A673 (cell line): ENCODE results near the gene PRKD1. TPM values are rescaled to one million over a fixed set of nuclear protein-coding genes. Genes with fewer than 3 reads are reported as not detected.

ENCODE experiments used
- BruUV-seq: library from RNA; stranded (reverse); fragments of 400-500 nt; replicated peaks from 2 replicates; lab custom pipeline; 2021; lab: Mats Ljungman, UMichigan
- CTCF ChIA-PET: fragments of 300-600 bp; sonication (Branson Sonifier 250); formaldehyde crosslinking; loops from one replicate; lab custom pipeline; 2022; ENCODE audit warnings: antibody characterized with exemption; lab: Charles Lee
- POLR2A ChIA-PET: fragments of 300-600 bp; sonication (Branson Sonifier 250); formaldehyde crosslinking; loops from one replicate; lab custom pipeline; 2022; ENCODE audit warnings: antibody characterized with exemption; ENCODE audit not compliant: low non-redundant PET; lab: Charles Lee
- DNase-seq: peaks from one replicate; pipeline ENCODE4 v3.0.0-alpha.2; 2015; ENCODE audit warnings: low spot score
- H3K27ac ChIP-seq: fragments of 200-600 bp; sonication (generic); 2 replicates; pipeline ENCODE4 v1.5.1; 2016; ENCODE audit warnings: mixed run types, low read depth, mild to moderate bottlenecking, mixed read lengths, antibody characterized with exemption, low read length; ENCODE audit not compliant: poor library complexity, severe bottlenecking
- H3K27me3 ChIP-seq: fragments of 200-600 bp; sonication (generic); replicated peaks from 2 replicates; pipeline ENCODE4 v1.6.1; 2017; ENCODE audit warnings: mixed run types, low read depth, mild to moderate bottlenecking, mixed read lengths, antibody characterized with exemption, low read length; ENCODE audit not compliant: insufficient read depth, poor library complexity
- H3K36me3 ChIP-seq: fragments of 200-600 bp; sonication (generic); 2 replicates; pipeline ENCODE4 v1.6.1; 2016; ENCODE audit warnings: mixed run types, mild to moderate bottlenecking, mixed read lengths, antibody characterized with exemption, low read length; ENCODE audit not compliant: insufficient read depth, poor library complexity, severe bottlenecking
- H3K4me1 ChIP-seq: fragments of 200-600 bp; sonication (generic); 2 replicates; pipeline ENCODE4 v1.6.1; 2017; ENCODE audit warnings: mixed run types, mild to moderate bottlenecking, mixed read lengths, antibody characterized with exemption, low read length; ENCODE audit not compliant: insufficient read depth, poor library complexity, severe bottlenecking
- H3K4me3 ChIP-seq: fragments of 200-600 bp; sonication (generic); 2 replicates; pipeline ENCODE4 v1.5.1; 2016; ENCODE audit warnings: low read depth, mixed run types, mild to moderate bottlenecking, mixed read lengths, low read length; ENCODE audit not compliant: poor library complexity, severe bottlenecking
- H3K9me3 ChIP-seq: fragments of 200-600 bp; sonication (generic); 2 replicates; pipeline ENCODE4 v1.6.1; 2016; ENCODE audit warnings: mixed run types, low read depth, mild to moderate bottlenecking, mixed read lengths, antibody characterized with exemption, low read length; ENCODE audit not compliant: poor library complexity, severe bottlenecking
- EZH2 ChIP-seq: fragments of 200-600 bp; sonication (generic); IDR thresholded peaks from 2 replicates; pipeline ENCODE4 v1.6.1; 2017; ENCODE audit warnings: borderline replicate concordance, low read depth, mild to moderate bottlenecking, mixed read lengths, antibody characterized with exemption, low read length; ENCODE audit not compliant: poor library complexity, severe bottlenecking
- intact Hi-C: fragments of 100-400 bp; cut with micrococcal nuclease; formaldehyde crosslinking; loops from one replicate; pipeline ENCODE4 v1.10.0; 2022; ENCODE audit not compliant: unreplicated experiment
- total RNA-seq: library from RNA; stranded (reverse); gene quantifications from 2 replicates; pipeline ENCODE4 v1.2.3, GENCODE V29; 2021
- TF ChIP-seq, protein P1 (sequence below): fragments of 300-800, 200-600 bp; sonication (generic); conservative IDR thresholded peaks from 2 replicates; pipeline ENCODE4 v1.5.1; 2017; ENCODE audit warnings: low read depth, mild to moderate bottlenecking, antibody characterized with exemption, low read length, moderate library complexity, mixed read lengths

Gene PRKD1
- total RNA-seq, 1 experiment from 2014 or later = 45.7 TPM

DNA sequence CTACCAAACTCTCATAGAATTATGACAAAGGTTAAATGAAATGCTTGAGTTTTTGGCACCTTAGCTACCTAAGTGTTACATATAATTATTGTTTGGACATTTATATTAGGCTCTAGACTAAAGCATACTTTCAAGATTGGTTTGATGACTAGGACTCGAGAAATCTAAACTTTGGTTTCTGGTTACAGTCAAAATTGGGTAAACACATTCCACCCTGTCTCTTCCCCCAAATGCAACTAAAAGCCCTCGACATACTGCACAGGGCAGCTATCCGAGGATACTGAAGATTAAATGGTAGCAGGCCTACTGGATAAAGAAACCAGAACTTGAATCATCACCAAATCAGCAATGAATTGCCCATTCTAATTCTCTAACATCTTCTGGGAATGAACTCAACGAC lies 369.1 kb downstream of the PRKD1 start:
- TF ChIP-seq, protein P1, sequence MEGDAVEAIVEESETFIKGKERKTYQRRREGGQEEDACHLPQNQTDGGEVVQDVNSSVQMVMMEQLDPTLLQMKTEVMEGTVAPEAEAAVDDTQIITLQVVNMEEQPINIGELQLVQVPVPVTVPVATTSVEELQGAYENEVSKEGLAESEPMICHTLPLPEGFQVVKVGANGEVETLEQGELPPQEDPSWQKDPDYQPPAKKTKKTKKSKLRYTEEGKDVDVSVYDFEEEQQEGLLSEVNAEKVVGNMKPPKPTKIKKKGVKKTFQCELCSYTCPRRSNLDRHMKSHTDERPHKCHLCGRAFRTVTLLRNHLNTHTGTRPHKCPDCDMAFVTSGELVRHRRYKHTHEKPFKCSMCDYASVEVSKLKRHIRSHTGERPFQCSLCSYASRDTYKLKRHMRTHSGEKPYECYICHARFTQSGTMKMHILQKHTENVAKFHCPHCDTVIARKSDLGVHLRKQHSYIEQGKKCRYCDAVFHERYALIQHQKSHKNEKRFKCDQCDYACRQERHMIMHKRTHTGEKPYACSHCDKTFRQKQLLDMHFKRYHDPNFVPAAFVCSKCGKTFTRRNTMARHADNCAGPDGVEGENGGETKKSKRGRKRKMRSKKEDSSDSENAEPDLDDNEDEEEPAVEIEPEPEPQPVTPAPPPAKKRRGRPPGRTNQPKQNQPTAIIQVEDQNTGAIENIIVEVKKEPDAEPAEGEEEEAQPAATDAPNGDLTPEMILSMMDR = no peak
- no peak for TF ChIP-seq EZH2
- Histone ChIP-seq H3K27me3 (no peaks in the 10 kb centered on the region), H3K4me3 (no peak overlapping the region), H3K36me3 (no peaks in the 10 kb centered on the region), H3K9me3 (no peaks in the 10 kb centered on the region), H3K27ac (no peak overlapping the region), H3K4me1 (no peaks in the 10 kb centered on the region)
- BruUV-seq = no TSS peak
- ChIA-PET CTCF (no interaction called here), POLR2A (no interaction called here)
- intact Hi-C loops = no loop called here
- DNase-seq = no peak

DNA sequence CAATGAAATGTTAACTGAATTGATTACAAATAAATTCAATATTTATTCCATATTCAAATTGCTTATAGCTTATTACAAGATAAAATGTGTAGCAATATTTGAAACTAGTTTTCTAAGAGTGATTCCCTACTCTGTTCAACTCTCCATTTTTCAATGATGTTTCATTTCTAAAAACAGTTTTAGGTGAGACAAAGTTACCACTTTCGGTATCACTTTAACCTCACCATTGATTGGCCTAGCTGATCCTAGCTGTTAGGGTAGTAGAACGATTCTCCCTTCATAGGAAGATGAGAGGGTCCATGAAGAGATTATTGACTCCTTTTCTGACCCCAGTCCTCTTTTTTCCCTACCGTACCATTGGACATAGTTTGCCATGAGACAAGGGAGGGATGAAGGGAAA lies 373.3 kb downstream of the PRKD1 start:
- intact Hi-C loops = no loop called here
- no peaks in the 10 kb centered on the region for H3K36me3 ChIP-seq
- H3K4me3 ChIP-seq = no peak overlapping the region
- no peak overlapping the region for H3K27ac ChIP-seq
- no TSS peak for BruUV-seq
- H3K27me3 ChIP-seq = no peaks in the 10 kb centered on the region
- POLR2A ChIA-PET = no interaction called here
- CTCF ChIA-PET = no interaction called here
- no peak for DNase-seq
- TF ChIP-seq, protein P1 = no peak
- no peak for TF ChIP-seq EZH2
- H3K9me3 ChIP-seq = no peaks in the 10 kb centered on the region
- no peaks in the 10 kb centered on the region for H3K4me1 ChIP-seq

DNA sequence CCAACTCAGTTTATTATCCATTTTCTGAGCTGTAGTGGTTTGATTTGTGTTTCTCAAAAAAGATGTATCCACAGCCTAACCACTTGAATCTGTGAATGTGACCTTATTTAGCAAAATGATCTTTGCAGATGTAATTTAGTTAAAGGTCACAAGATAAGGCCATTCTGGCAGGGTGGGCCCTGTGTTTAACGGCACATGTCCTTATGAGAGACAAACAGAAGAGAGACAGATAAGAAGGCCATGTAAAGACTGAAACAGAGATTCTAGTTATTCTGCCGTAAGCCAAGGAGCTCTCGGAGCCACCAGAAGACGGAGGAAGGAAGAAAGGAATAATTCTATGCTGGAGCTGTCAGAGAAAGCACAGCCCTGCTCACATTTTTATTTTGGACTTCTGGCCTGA lies 374.2 kb downstream of the PRKD1 start:
- BruUV-seq = no TSS peak
- Histone ChIP-seq H3K27ac (no peak overlapping the region), H3K4me3 (no peak overlapping the region), H3K27me3 (no peaks in the 10 kb centered on the region), H3K4me1 (no peaks in the 10 kb centered on the region), H3K9me3 (no peaks in the 10 kb centered on the region), H3K36me3 (no peaks in the 10 kb centered on the region)
- intact Hi-C loops = no loop called here
- no peak for TF ChIP-seq EZH2
- POLR2A ChIA-PET = no interaction called here
- no peak for DNase-seq
- CTCF ChIA-PET = interaction anchor here (0.6 kb wide), 1 partner anchor 17 kb away, joined by 6 read pairs; no protein-coding TSS in a partner anchor

DNA sequence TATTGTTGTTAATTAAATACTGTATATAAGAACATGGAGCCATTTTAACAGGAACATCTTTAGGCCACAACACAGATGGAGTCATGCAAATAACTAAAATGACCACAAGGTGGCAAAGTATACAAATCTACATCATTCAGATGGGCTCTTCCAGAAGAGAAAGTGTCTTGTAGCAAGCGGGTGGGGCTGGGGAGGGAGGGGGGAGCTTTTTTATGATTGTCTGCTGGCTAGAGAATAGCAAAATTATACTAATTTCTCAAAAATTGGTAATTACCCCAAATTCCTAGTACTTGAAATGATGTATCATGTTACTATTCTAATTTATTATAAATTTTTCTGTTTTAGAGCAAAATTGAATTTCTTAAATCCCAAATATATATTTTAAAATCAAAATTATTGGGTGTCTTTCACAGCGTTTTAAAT lies 378.7 kb downstream of the PRKD1 start:
- no peaks in the 10 kb centered on the region for H3K9me3 ChIP-seq
- H3K27me3 ChIP-seq = peaks cover 5% of the 10 kb centered on the region
- no peak overlapping the region for H3K27ac ChIP-seq
- ChIA-PET CTCF (interaction anchor here (0.6 to 1.6 kb wide), 2 partner anchors 455 to 509 kb away, joined by 3 to 4 read pairs; no protein-coding TSS in a partner anchor), POLR2A (interaction anchor here (0.7 kb wide), 1 partner anchor 467 kb away, joined by 3 read pairs; no protein-coding TSS in a partner anchor)
- no peak for TF ChIP-seq EZH2
- TF ChIP-seq, protein P1 = peak; percentile 78
- no TSS peak for BruUV-seq
- no peak overlapping the region for H3K4me3 ChIP-seq
- intact Hi-C loops = loop anchor here (1.0 to 10.0 kb wide), 4 partner anchors 368 to 896 kb away; no protein-coding TSS in a partner anchor
- DNase-seq = peak; percentile 78
- H3K4me1 ChIP-seq = no peaks in the 10 kb centered on the region
- H3K36me3 ChIP-seq = no peaks in the 10 kb centered on the region
